GM23338 (cell line): ENCODE data around the gene LIPM. TPM values are rescaled to one million over a fixed set of nuclear protein-coding genes. Genes with fewer than 3 reads are reported as not detected.

ENCODE experiments used
- ATAC-seq: fragments of 200-7000 bp; cut with Tn5 transposase; 3 replicates; pipeline ENCODE4 v1.9.1; 2020
- DNase-seq: peaks from one replicate; pipeline ENCODE4 v3.0.0-alpha.2; 2015; ENCODE audit warnings: low spot score
- H2AFZ ChIP-seq: fragments of 200-600 bp; sonication (generic); 2 replicates; pipeline ENCODE4 v1.8.0; 2016; ENCODE audit warnings: antibody characterized with exemption, mild to moderate bottlenecking, moderate library complexity
- H3F3A ChIP-seq: fragments of 200-600 bp; sonication (generic); replicated peaks from 2 replicates; pipeline ENCODE4 v1.8.0; 2017; ENCODE audit warnings: antibody characterized with exemption, mixed run types, low read depth
- H3K27ac ChIP-seq: fragments of 200-600 bp; sonication (generic); 2 replicates; pipeline ENCODE4 v1.6.1; 2016; ENCODE audit warnings: low read depth
- H3K27me3 ChIP-seq: fragments of 200-600 bp; sonication (generic); 2 replicates; pipeline ENCODE4 v1.8.0; 2016; ENCODE audit warnings: mild to moderate bottlenecking, mixed run types, moderate library complexity; ENCODE audit not compliant: insufficient read depth
- H3K36me3 ChIP-seq: fragments of 200-600 bp; sonication (generic); 2 replicates; pipeline ENCODE4 v1.8.0; 2016; ENCODE audit warnings: mild to moderate bottlenecking; ENCODE audit not compliant: insufficient read depth
- H3K4me1 ChIP-seq: fragments of 200-600 bp; sonication (generic); 2 replicates; pipeline ENCODE4 v1.8.0; 2016; ENCODE audit warnings: mild to moderate bottlenecking, moderate library complexity; ENCODE audit not compliant: insufficient read depth
- H3K4me2 ChIP-seq: fragments of 200-600 bp; sonication (generic); 2 replicates; pipeline ENCODE4 v1.7.1; 2017; ENCODE audit warnings: mixed run types
- H3K4me3 ChIP-seq: fragments of 200-600 bp; sonication (generic); 2 replicates; pipeline ENCODE4 v1.6.1; 2016; ENCODE audit warnings: mixed run types
- H3K79me2 ChIP-seq: fragments of 200-600 bp; sonication (generic); replicated peaks from 2 replicates; pipeline ENCODE4 v1.8.0; 2017; ENCODE audit warnings: mild to moderate bottlenecking; ENCODE audit not compliant: insufficient read depth
- H3K9me2 ChIP-seq: fragments of 200-600 bp; sonication (generic); 2 replicates; pipeline ENCODE4 v1.8.0; 2017; ENCODE audit not compliant: insufficient read depth
- H4K20me1 ChIP-seq: fragments of 200-600 bp; sonication (generic); replicated peaks from 2 replicates; pipeline ENCODE4 v1.8.0; 2017; ENCODE audit warnings: mild to moderate bottlenecking; ENCODE audit not compliant: insufficient read depth
- H3K27ac Mint-ChIP-seq: 2 replicates; pipeline ENCODE4 v1.8.0; 2020; ENCODE audit warnings: inconsistent platforms, mild to moderate bottlenecking, moderate library complexity, mixed read lengths
- H3K27me3 Mint-ChIP-seq: 3 replicates; pipeline ENCODE4 v1.8.0; 2022; ENCODE audit warnings: low read depth, mild to moderate bottlenecking, moderate library complexity, mixed read lengths, inconsistent platforms; ENCODE audit not compliant: insufficient read depth, poor library complexity
- H3K36me3 Mint-ChIP-seq: 3 replicates; pipeline ENCODE4 v1.8.0; 2021; ENCODE audit warnings: low read depth, mild to moderate bottlenecking, inconsistent platforms, moderate library complexity, mixed read lengths
- H3K4me1 Mint-ChIP-seq: 3 replicates; pipeline ENCODE4 v1.8.0; 2020; ENCODE audit warnings: mild to moderate bottlenecking, inconsistent platforms, mixed read lengths
- H3K4me3 Mint-ChIP-seq: 3 replicates; pipeline ENCODE4 v1.8.0; 2021; ENCODE audit warnings: moderate library complexity, mild to moderate bottlenecking, inconsistent platforms, mixed read lengths
- H3K9me3 Mint-ChIP-seq: 3 replicates; pipeline ENCODE4 v1.8.0; 2020; ENCODE audit warnings: moderate library complexity, mild to moderate bottlenecking, inconsistent platforms, mixed read lengths
- EZH2phosphoT487 ChIP-seq: fragments of 200-600 bp; sonication (generic); IDR thresholded peaks from one replicate; pipeline ENCODE4 v1.8.1; 2018; ENCODE audit warnings: antibody characterized with exemption; ENCODE audit not compliant: unreplicated experiment
- JUNB ChIP-seq: IDR thresholded peaks from one replicate; pipeline ENCODE4 v1.6.1; 2016; ENCODE audit warnings: antibody characterized with exemption; ENCODE audit not compliant: unreplicated experiment
- ZNF331 ChIP-seq: fragments of 250-450 bp; sonication (Bioruptor Pico); IDR thresholded peaks from 2 replicates; pipeline ENCODE4 v1.5.0; 2020; ENCODE audit warnings: low read depth, mild to moderate bottlenecking, moderate library complexity
- polyA plus RNA-seq: library from polyadenylated mRNA; unstranded; fragments of >200 nt; fragmentation: Nextera tagmentation; extraction: Ambion mirVana; gene quantifications from 2 replicates; pipeline ENCODE4 v1.2.1, GENCODE V29; 2016
- total RNA-seq: library from RNA; depleted of rRNA; stranded (reverse); fragments of >200 nt; shearing (Covaris generic); gene quantifications from 2 replicates; pipeline ENCODE4 v1.2.3, GENCODE V29; 2014
- TF ChIP-seq, protein P1 (sequence below): fragments of 250-450 bp; sonication (Bioruptor Pico); IDR thresholded peaks from 2 replicates; pipeline ENCODE4 v1.5.0; 2020; ENCODE audit warnings: mild to moderate bottlenecking, moderate library complexity
- TF ChIP-seq, protein P2 (sequence below): IDR thresholded peaks from 2 replicates; pipeline ENCODE4 v1.6.1; 2016; ENCODE audit warnings: antibody characterized with exemption
- TF ChIP-seq, protein P3 (sequence below), 2 experiments: fragments of 200-600 bp in 1 of 2; sonication (generic) in 1 of 2; conservative IDR thresholded peaks; 2 replicates each; pipeline versions ENCODE4 v1.5.1 to v1.6.1; 2016 to 2017; ENCODE audit warnings: antibody characterized with exemption in 2 of 2, low read depth in 2 of 2, mild to moderate bottlenecking in 2 of 2, moderate library complexity in 1 of 2

The LIPM gene
- total and polyA plus RNA-seq, 2 experiments from 2014 or later: not detected

DNA sequence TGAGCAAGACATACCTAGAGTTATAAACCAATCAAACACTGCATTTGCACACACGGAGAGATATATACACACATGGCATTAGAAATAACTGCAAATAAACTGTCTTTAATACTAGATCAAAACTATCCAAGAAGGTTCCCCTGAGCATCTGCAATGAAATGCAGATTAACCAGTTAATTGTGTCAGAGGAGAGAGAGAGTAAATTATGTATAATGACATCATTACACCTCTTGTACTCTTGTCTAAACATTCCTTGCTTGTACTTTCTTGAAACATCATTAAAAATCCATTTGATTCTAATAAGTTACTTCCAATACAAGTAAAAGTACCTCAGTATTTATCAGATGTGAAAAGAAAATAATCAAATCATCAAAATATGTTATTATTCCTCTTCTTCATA lies 48.2 kb downstream of the LIPM start (continued):
- TF ChIP-seq, protein P1, sequence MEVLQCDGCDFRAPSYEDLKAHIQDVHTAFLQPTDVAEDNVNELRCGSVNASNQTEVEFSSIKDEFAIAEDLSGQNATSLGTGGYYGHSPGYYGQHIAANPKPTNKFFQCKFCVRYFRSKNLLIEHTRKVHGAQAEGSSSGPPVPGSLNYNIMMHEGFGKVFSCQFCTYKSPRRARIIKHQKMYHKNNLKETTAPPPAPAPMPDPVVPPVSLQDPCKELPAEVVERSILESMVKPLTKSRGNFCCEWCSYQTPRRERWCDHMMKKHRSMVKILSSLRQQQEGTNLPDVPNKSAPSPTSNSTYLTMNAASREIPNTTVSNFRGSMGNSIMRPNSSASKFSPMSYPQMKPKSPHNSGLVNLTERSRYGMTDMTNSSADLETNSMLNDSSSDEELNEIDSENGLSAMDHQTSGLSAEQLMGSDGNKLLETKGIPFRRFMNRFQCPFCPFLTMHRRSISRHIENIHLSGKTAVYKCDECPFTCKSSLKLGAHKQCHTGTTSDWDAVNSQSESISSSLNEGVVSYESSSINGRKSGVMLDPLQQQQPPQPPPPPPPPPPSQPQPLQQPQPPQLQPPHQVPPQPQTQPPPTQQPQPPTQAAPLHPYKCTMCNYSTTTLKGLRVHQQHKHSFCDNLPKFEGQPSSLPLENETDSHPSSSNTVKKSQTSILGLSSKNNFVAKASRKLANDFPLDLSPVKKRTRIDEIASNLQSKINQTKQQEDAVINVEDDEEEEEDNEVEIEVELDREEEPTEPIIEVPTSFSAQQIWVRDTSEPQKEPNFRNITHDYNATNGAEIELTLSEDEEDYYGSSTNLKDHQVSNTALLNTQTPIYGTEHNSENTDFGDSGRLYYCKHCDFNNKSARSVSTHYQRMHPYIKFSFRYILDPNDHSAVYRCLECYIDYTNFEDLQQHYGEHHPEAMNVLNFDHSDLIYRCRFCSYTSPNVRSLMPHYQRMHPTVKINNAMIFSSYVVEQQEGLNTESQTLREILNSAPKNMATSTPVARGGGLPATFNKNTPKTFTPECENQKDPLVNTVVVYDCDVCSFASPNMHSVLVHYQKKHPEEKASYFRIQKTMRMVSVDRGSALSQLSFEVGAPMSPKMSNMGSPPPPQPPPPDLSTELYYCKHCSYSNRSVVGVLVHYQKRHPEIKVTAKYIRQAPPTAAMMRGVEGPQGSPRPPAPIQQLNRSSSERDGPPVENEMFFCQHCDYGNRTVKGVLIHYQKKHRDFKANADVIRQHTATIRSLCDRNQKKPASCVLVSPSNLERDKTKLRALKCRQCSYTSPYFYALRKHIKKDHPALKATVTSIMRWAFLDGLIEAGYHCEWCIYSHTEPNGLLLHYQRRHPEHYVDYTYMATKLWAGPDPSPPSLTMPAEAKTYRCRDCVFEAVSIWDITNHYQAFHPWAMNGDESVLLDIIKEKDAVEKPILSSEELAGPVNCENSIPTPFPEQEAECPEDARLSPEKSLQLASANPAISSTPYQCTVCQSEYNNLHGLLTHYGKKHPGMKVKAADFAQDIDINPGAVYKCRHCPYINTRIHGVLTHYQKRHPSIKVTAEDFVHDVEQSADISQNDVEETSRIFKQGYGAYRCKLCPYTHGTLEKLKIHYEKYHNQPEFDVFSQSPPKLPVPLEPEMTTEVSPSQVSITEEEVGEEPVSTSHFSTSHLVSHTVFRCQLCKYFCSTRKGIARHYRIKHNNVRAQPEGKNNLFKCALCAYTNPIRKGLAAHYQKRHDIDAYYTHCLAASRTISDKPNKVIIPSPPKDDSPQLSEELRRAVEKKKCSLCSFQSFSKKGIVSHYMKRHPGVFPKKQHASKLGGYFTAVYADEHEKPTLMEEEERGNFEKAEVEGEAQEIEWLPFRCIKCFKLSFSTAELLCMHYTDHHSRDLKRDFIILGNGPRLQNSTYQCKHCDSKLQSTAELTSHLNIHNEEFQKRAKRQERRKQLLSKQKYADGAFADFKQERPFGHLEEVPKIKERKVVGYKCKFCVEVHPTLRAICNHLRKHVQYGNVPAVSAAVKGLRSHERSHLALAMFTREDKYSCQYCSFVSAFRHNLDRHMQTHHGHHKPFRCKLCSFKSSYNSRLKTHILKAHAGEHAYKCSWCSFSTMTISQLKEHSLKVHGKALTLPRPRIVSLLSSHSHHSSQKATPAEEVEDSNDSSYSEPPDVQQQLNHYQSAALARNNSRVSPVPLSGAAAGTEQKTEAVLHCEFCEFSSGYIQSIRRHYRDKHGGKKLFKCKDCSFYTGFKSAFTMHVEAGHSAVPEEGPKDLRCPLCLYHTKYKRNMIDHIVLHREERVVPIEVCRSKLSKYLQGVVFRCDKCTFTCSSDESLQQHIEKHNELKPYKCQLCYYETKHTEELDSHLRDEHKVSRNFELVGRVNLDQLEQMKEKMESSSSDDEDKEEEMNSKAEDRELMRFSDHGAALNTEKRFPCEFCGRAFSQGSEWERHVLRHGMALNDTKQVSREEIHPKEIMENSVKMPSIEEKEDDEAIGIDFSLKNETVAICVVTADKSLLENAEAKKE: no peak
- TF ChIP-seq JUNB: no peak
- TF ChIP-seq ZNF331 (CRISPR knock-in tag): no peak
- TF ChIP-seq, protein P2, sequence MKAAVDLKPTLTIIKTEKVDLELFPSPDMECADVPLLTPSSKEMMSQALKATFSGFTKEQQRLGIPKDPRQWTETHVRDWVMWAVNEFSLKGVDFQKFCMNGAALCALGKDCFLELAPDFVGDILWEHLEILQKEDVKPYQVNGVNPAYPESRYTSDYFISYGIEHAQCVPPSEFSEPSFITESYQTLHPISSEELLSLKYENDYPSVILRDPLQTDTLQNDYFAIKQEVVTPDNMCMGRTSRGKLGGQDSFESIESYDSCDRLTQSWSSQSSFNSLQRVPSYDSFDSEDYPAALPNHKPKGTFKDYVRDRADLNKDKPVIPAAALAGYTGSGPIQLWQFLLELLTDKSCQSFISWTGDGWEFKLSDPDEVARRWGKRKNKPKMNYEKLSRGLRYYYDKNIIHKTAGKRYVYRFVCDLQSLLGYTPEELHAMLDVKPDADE: no peak

DNA sequence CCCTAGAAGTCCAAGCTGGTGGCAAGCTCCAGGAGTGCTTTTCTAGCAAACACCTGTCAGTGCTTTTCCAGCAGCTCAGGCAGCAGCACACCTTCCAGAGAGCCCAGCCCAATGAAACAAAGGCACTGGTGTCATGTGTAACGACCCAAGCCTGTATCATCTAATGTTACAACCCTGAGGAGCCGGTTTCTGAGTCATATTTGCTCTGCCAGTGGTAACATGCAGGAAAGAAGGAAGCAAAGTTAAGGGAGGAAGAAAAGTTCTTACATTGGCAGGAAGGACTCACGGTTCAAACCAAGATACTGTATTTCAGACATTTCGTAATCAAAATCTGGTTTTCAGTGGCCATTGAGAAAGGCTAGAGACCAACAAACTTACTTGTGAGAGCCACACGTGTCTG lies 49.2 kb downstream of the LIPM start, which contains the start of gene ANKRD22:
Gene ANKRD22 (minus strand): TSS at position 139 of the 400 bp plus-strand sequence. CDS start 237 bp downstream, outside the sequence.
- DNase-seq (peak; percentile 53), ATAC-seq (peak; percentile 88)
- H4K20me1 ChIP-seq: no peaks in the 10 kb centered on the region
- peak within 1 kb of the TSS; percentile 60; the same call in 1 of the 2 replicates for H2AFZ ChIP-seq
- Mint-ChIP-seq H3K27me3 (peaks cover 2% of the 10 kb centered on the region), H3K9me3 (no peaks in the 10 kb centered on the region), H3K36me3 (no peaks in the 10 kb centered on the region), H3K4me1 (peaks cover 21% of the 10 kb centered on the region), H3K27ac (no peak within 1 kb of the TSS), H3K4me3 (no peak within 1 kb of the TSS)
- H3K4me1 ChIP-seq: peaks cover 21% of the 10 kb centered on the region
- no peaks in the 10 kb centered on the region for H3F3A ChIP-seq
- no peaks in the 10 kb centered on the region for H3K79me2 ChIP-seq
- H3K36me3 ChIP-seq: no peaks in the 10 kb centered on the region
- no peak within 1 kb of the TSS for H3K27ac ChIP-seq
- H3K27me3 ChIP-seq: no peaks in the 10 kb centered on the region
- no peak within 1 kb of the TSS for H3K4me3 ChIP-seq
- no peaks in the 10 kb centered on the region for H3K9me2 ChIP-seq
- H3K4me2 ChIP-seq: no peak within 1 kb of the TSS
- TF ChIP-seq EZH2phosphoT487: no peak
- TF ChIP-seq, protein P3, sequence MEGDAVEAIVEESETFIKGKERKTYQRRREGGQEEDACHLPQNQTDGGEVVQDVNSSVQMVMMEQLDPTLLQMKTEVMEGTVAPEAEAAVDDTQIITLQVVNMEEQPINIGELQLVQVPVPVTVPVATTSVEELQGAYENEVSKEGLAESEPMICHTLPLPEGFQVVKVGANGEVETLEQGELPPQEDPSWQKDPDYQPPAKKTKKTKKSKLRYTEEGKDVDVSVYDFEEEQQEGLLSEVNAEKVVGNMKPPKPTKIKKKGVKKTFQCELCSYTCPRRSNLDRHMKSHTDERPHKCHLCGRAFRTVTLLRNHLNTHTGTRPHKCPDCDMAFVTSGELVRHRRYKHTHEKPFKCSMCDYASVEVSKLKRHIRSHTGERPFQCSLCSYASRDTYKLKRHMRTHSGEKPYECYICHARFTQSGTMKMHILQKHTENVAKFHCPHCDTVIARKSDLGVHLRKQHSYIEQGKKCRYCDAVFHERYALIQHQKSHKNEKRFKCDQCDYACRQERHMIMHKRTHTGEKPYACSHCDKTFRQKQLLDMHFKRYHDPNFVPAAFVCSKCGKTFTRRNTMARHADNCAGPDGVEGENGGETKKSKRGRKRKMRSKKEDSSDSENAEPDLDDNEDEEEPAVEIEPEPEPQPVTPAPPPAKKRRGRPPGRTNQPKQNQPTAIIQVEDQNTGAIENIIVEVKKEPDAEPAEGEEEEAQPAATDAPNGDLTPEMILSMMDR (conservative IDR thresholded peaks at IDR 0.05; ENCODE audit: low read depth in 2 of 2): no peak
- TF ChIP-seq, protein P1: no peak
